Lung (tissue), 12 donors: ENCODE results near the gene NGEF. TPM values are rescaled to one million over a fixed set of nuclear protein-coding genes. Genes with fewer than 3 reads are reported as not detected.
"Not testable (repeated sequence)": the region's sequence is repeated elsewhere in the genome, so short reads cannot be mapped to it uniquely, and the experiment has no call there.

Source experiments
- ATAC-seq: fragments of 200-7000 bp; cut with Tn5 transposase; one replicate; pipeline ENCODE4 v1.9.1; 2020; ENCODE audit warnings: moderate number of reproducible peaks; ENCODE audit not compliant: insufficient read depth, low FRiP score
- DNase-seq, 3 donors: peaks; one replicate each; pipeline ENCODE4 v3.0.0-alpha.2; 2013 to 2017
- H3K27ac ChIP-seq, 2 donors: one replicate each; pipeline ENCODE4 v1.5.1; 2013; ENCODE audit warnings: mild to moderate bottlenecking in 2 of 2, moderate library complexity in 2 of 2, control low read depth in 1 of 2, inconsistent platforms in 1 of 2, low read depth in 1 of 2, low read length in 1 of 2
- H3K27me3 ChIP-seq, 3 donors: one replicate each; pipeline ENCODE4 v1.5.1; 2013; ENCODE audit warnings: low read length in 2 of 3; ENCODE audit not compliant: control insufficient read depth in 3 of 3, insufficient read depth in 3 of 3
- H3K36me3 ChIP-seq, 4 donors: one replicate each; pipeline ENCODE4 v1.5.1; 2013; ENCODE audit warnings: low read length in 4 of 4, mild to moderate bottlenecking in 1 of 4, moderate library complexity in 1 of 4; ENCODE audit not compliant: control insufficient read depth in 4 of 4, insufficient read depth in 4 of 4
- H3K4me1 ChIP-seq, 5 donors: one replicate each; pipeline ENCODE4 v1.5.1; 2013; ENCODE audit warnings: low read length in 5 of 5, mild to moderate bottlenecking in 2 of 5, moderate library complexity in 1 of 5; ENCODE audit not compliant: control insufficient read depth in 5 of 5, insufficient read depth in 5 of 5
- H3K4me3 ChIP-seq: one replicate; pipeline ENCODE4 v1.5.1; 2013; ENCODE audit warnings: mild to moderate bottlenecking, control low read depth, moderate library complexity
- H3K9ac ChIP-seq, 2 donors: one replicate each; pipeline ENCODE4 v1.5.1; 2013; ENCODE audit warnings: low read length in 2 of 2, control low read depth in 1 of 2; ENCODE audit not compliant: insufficient read depth in 1 of 2
- H3K9me3 ChIP-seq, 4 donors: one replicate each; pipeline ENCODE4 v1.5.1; 2013; ENCODE audit warnings: low read length in 3 of 4, mild to moderate bottlenecking in 1 of 4, moderate library complexity in 1 of 4; ENCODE audit not compliant: control insufficient read depth in 4 of 4, insufficient read depth in 3 of 4
- WGBS, 2 donors: extraction: QIAGEN DNeasy Blood & Tissue Kit; methylation state at CpG; one replicate each; pipeline ENCODE4 v1.1.7; 2013; 5-methylcytosine and 5-hydroxymethylcytosine counted together
- polyA plus RNA-seq, 2 donors: library from polyadenylated mRNA; stranded (reverse); fragments of 200-250 nt; gene quantifications; one replicate each; pipeline ENCODE4 v1.2.1, GENCODE V29; 2013
- total RNA-seq, 2 donors: library from RNA; depleted of rRNA in 1 of 2; stranded (reverse); fragments of >200 nt in 1 of 2; gene quantifications; one replicate each; pipeline ENCODE4 v1.2.1, GENCODE V29; 2014 to 2021
- TF ChIP-seq, protein P1 (sequence below): IDR thresholded peaks from 2 replicates; pipeline ENCODE4 v1.5.1; 2012; ENCODE audit warnings: mild to moderate bottlenecking; ENCODE audit errors: control extremely low read depth, extremely low read depth
- donor health status: control.
- donor health status: control.
- donor health status: Bipolar disorder and iron deficiency.
- donor health status: healthy.
- donor health status: DM: yes; HTN: yes; CAD: no.

NGEF gene
- total and polyA plus RNA-seq, 4 donors, result 0.35 to 2.4 (median 1.5) TPM

DNA sequence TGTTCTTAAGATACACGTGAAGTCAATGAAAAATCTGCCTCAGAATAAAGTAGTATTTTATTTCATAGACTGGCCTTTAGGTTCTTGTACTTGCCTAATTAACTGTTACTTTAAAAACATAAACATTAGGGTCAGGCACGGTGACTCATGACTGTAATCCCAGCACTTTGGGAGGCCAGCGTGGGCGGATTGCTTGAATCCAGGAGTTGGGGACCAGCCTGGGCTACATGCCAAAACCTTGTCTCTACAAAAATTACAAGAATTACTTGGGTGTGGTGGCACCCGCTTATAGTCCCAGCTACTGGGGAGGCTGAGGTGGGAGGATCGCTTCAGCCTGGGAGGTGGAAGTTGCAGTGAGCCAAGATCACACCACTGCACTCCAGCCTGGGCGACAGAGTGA lies 159.0 kb downstream of the NGEF start:
- Histone ChIP-seq H3K27me3 (no peaks in the 10 kb centered on the region), H3K9me3 (no peaks in the 10 kb centered on the region), H3K36me3 (peaks cover 37 to 47% (median 42%) of the 10 kb centered on the region in 4 donors), H3K4me3 (no peak overlapping the region), H3K9ac (no peak overlapping the region), H3K4me1 (peaks cover 0 to 4% (median 0%) of the 10 kb centered on the region in 5 donors), H3K27ac (no peak overlapping the region)
- 45 to 69% methylated on average over 7 of the region's 7 CpGs for WGBS, 2 donors
- DNase-seq (peak in 2 of 3 donors; percentile 38 to 42), ATAC-seq (peak; percentile 58)
- TF ChIP-seq, protein P1, sequence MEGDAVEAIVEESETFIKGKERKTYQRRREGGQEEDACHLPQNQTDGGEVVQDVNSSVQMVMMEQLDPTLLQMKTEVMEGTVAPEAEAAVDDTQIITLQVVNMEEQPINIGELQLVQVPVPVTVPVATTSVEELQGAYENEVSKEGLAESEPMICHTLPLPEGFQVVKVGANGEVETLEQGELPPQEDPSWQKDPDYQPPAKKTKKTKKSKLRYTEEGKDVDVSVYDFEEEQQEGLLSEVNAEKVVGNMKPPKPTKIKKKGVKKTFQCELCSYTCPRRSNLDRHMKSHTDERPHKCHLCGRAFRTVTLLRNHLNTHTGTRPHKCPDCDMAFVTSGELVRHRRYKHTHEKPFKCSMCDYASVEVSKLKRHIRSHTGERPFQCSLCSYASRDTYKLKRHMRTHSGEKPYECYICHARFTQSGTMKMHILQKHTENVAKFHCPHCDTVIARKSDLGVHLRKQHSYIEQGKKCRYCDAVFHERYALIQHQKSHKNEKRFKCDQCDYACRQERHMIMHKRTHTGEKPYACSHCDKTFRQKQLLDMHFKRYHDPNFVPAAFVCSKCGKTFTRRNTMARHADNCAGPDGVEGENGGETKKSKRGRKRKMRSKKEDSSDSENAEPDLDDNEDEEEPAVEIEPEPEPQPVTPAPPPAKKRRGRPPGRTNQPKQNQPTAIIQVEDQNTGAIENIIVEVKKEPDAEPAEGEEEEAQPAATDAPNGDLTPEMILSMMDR, result no peak

DNA sequence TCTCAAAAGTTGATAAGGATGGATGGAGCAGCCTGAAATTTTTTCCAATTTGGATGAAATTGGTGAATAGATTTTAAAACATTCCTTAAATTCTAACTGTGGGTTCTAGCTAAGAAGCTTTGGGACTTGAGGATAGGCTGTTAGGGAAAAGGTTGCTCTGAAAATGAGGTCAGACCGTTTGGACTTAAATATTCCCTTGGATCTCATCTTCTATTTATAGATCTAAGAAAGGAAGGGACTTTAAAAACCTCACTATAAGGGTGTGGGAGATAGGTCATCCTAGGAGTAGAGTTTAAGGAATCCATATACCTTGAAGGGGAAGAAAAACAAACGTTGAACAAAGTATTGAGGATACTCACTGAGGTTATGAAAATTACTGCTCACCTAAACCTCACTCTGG lies 160.4 kb downstream of the NGEF start:
- DNase-seq (no peak), ATAC-seq (no peak)
- H3K27me3 ChIP-seq, result no peaks in the 10 kb centered on the region
- TF ChIP-seq, protein P1, result no peak
- no peak overlapping the region for H3K27ac ChIP-seq
- WGBS, 2 donors, result 45 to 55% methylated on average over 2 of the region's 2 CpGs
- peaks cover 34 to 48% (median 40%) of the 10 kb centered on the region in 4 donors for H3K36me3 ChIP-seq
- H3K9ac ChIP-seq, result no peak overlapping the region
- no peaks in the 10 kb centered on the region for H3K9me3 ChIP-seq
- H3K4me3 ChIP-seq, result no peak overlapping the region
- H3K4me1 ChIP-seq, result peaks cover 0 to 4% (median 0%) of the 10 kb centered on the region in 5 donors

DNA sequence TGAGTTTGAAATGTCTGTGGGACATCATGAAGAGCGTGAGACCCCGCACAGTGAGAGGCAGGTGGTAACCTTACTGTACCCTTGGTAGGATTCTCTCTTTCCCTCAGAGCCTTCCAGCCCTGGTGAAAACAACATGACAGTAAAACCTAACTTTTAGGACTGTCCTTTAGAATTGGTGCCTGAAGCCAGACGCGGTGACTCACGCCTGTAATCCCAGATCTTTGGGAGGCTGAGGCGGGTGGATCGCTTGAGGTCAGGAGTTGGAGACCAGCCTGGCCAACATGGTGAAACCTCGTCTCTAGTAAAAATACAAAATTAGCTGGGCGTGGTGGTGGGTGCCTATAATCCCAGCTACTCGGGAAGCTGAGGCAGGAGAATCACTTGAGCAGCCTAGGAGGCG lies 161.0 kb downstream of the NGEF start:
- not testable (repeated sequence) for H3K9me3 ChIP-seq, H3K4me3 ChIP-seq, ATAC-seq, DNase-seq, H3K27me3 ChIP-seq, H3K9ac ChIP-seq, H3K4me1 ChIP-seq, H3K27ac ChIP-seq
- H3K36me3 ChIP-seq, result peaks cover 32 to 45% (median 38%) of the 10 kb centered on the region in 4 donors
- 95 to 97% methylated on average over 11 of the region's 11 CpGs for WGBS, 2 donors

DNA sequence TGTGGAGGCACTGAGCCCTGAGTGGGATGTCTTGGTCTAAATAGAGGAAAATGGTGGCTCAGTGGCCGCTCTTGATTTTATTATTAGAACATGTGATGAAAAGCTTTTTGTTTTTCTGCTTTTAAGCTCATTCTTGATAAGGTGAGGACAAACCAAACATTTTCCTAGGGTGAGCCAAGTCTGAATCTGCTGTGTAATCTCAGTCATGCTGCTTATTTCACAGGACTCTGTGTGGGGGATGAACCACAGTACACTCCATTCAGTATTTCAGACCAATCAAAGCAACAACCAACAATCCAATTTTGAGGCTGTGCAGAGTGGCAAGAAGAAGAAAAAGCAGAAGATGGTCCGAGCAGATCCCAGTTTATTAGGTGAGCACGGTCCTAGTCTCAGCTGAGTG lies 163.0 kb downstream of the NGEF start:
- Histone ChIP-seq H3K27ac (no peak overlapping the region), H3K4me1 (peaks cover 0 to 4% (median 0%) of the 10 kb centered on the region in 5 donors), H3K27me3 (no peaks in the 10 kb centered on the region), H3K36me3 (peaks cover 25 to 54% (median 44%) of the 10 kb centered on the region in 4 donors), H3K9me3 (no peaks in the 10 kb centered on the region), H3K9ac (no peak overlapping the region), H3K4me3 (no peak overlapping the region)
- no peak for ATAC-seq
- TF ChIP-seq, protein P1, result no peak
- no peak for DNase-seq
- 95% methylated on average over 3 of the region's 3 CpGs for WGBS, 2 donors
